Suprapubic skin (tissue), 4 donors: Measurements from ENCODE around the gene PTCD3.
A peak's percentile ranks its signal among the peaks of the same experiment; 100 is the strongest.

Experiments used
- POLR2A ChIP-seq, 2 donors: fragments of 450-650 bp; IDR thresholded peaks; one replicate each; pipeline ENCODE4 v1.6.1; 2017; ENCODE audit warnings: antibody characterized with exemption in 2 of 2, mild to moderate bottlenecking in 2 of 2, moderate library complexity in 2 of 2
- POLR2AphosphoS5 ChIP-seq, 3 donors: sonication (generic); formaldehyde crosslinking; IDR thresholded peaks; one replicate each; pipeline ENCODE4 v1.6.1; 2017; ENCODE audit warnings: antibody characterized with exemption in 3 of 3
- TF ChIP-seq, protein P1 (sequence below), 2 donors: fragments of 200-600 bp in 1 of 2; fragments of 450-650 bp in 1 of 2; sonication (generic) in 1 of 2; IDR thresholded peaks; one replicate each; pipeline ENCODE4 v1.5.1; 2016 to 2019; ENCODE audit warnings: antibody characterized with exemption in 2 of 2, mild to moderate bottlenecking in 1 of 2, moderate library complexity in 1 of 2

DNA sequence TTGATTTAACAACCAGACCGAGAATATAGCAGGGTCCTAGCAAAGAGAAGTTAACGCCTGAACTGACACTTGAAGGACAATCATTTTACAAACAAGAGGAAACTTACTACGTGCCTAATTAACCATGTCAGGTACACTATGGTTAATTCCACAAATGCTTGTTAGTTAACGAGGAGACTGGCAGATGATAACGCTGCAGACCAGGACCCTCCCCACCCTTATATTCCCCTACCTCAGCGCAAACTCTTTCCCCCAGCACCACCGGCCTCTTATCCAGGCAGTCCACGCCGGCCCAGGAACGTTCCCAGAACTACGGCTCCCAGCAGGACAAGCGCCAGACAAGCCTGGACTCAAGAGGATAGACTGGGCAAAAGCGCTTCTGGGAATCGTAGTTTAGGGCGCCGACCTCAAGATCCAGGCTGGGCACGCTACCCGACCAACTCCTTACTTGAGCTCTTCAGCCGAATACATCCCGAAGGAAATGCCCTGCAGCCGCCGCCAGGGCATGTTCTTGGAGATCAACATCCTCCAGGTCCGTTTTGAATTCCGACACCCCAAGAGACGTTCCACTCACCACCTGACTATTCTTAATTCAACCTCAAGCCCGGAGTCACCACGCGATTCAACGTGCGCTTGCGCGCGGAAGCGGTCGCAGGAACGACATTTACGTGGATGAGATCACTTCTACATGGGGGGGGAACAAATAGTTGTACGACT lies 625 bp upstream of the PTCD3 start, which contains the start of gene POLR1A:
- TF ChIP-seq, protein P1, sequence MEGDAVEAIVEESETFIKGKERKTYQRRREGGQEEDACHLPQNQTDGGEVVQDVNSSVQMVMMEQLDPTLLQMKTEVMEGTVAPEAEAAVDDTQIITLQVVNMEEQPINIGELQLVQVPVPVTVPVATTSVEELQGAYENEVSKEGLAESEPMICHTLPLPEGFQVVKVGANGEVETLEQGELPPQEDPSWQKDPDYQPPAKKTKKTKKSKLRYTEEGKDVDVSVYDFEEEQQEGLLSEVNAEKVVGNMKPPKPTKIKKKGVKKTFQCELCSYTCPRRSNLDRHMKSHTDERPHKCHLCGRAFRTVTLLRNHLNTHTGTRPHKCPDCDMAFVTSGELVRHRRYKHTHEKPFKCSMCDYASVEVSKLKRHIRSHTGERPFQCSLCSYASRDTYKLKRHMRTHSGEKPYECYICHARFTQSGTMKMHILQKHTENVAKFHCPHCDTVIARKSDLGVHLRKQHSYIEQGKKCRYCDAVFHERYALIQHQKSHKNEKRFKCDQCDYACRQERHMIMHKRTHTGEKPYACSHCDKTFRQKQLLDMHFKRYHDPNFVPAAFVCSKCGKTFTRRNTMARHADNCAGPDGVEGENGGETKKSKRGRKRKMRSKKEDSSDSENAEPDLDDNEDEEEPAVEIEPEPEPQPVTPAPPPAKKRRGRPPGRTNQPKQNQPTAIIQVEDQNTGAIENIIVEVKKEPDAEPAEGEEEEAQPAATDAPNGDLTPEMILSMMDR (IDR thresholded peaks at IDR 0.05), result peak in 1 of 2 donors; percentile 14
- TF ChIP-seq POLR2AphosphoS5 (IDR thresholded peaks at IDR 0.05) (peak in 1 of 3 donors; percentile 61), POLR2A (IDR thresholded peaks at IDR 0.05) (no peak)
